ENCODE data around the gene KLF1.
A peak's percentile ranks its signal among the peaks of the same experiment; 100 is the strongest.

KLF1 gene

GRCh38 chr19:12841094-12841493 is 45.9 kb downstream of the KLF1 start:
- DNase-seq (ENCODE audit: low spot score): no peak
- CTCF ChIA-PET: no interaction called here
- H3K27ac ChIP-seq: peak overlapping the region; percentile 60
- no peak for TF ChIP-seq CTCF (conservative IDR thresholded peaks at IDR 0.05; ENCODE audit: low read depth)
- POLR2A ChIA-PET (ENCODE audit: low non-redundant PET): no interaction called here

GRCh38 chr19:12840091-12841079 is 46.6 kb downstream of the KLF1 start:
- ChIA-PET POLR2A (ENCODE audit: low non-redundant PET) (no interaction called here), CTCF (no interaction called here)
- TF ChIP-seq CTCF (conservative IDR thresholded peaks at IDR 0.05; ENCODE audit: low read depth): no peak
- H3K27ac ChIP-seq: peak overlapping the region; percentile 60
- DNase-seq (ENCODE audit: low spot score): peak; percentile 94

GRCh38 chr19:12838886-12839756 is 47.9 kb downstream of the KLF1 start:
- no peak for DNase-seq (ENCODE audit: low spot score)
- CTCF ChIA-PET: interaction anchor here (0.6 to 0.7 kb wide), 5 partner anchors 25 to 698 kb away, joined by 3 to 6 read pairs (median 3); no protein-coding TSS in a partner anchor
- POLR2A ChIA-PET (ENCODE audit: low non-redundant PET): no interaction called here
- no peak overlapping the region for H3K27ac ChIP-seq
- no peak for TF ChIP-seq CTCF (conservative IDR thresholded peaks at IDR 0.05; ENCODE audit: low read depth)

GRCh38 chr19:12838182-12838885 is 48.7 kb downstream of the KLF1 start, which contains the start of gene MAST1:
Gene MAST1 (plus strand): TSS chr19:12838515. CDS start chr19:12838573, 58 bp downstream.
- no peak within 1 kb of the TSS for H3K27ac ChIP-seq
- ChIA-PET POLR2A (ENCODE audit: low non-redundant PET) (no interaction called here), CTCF (interaction anchor here (0.6 to 0.7 kb wide), 5 partner anchors 24 to 697 kb away, joined by 3 to 6 read pairs (median 3); no protein-coding TSS in a partner anchor)
- DNase-seq (ENCODE audit: low spot score): no peak
- peak; percentile 77 for TF ChIP-seq CTCF (conservative IDR thresholded peaks at IDR 0.05; ENCODE audit: low read depth)

GRCh38 chr19:12837225-12837624 is 49.8 kb downstream of the KLF1 start:
- TF ChIP-seq CTCF (conservative IDR thresholded peaks at IDR 0.05; ENCODE audit: low read depth): no peak
- DNase-seq (ENCODE audit: low spot score): peak; percentile 79
- no peak overlapping the region for H3K27ac ChIP-seq
- ChIA-PET CTCF (interaction anchor here (0.5 to 1.4 kb wide), 3 partner anchors 11 to 63 kb away, joined by 3 to 11 read pairs (median 6); partner anchors contain the start of gene THSD8), POLR2A (ENCODE audit: low non-redundant PET) (interaction anchor here (0.6 kb wide), 1 partner anchor 64 kb away, joined by 5 read pairs; no protein-coding TSS in a partner anchor)
